Measurements from ENCODE around the gene KCTD6. TPM values are rescaled to one million over a fixed set of nuclear protein-coding genes. Genes with fewer than 3 reads are reported as not detected.

Gene KCTD6
- total RNA-seq, result 6.3 and 10.0 TPM in 2 replicates

DNA sequence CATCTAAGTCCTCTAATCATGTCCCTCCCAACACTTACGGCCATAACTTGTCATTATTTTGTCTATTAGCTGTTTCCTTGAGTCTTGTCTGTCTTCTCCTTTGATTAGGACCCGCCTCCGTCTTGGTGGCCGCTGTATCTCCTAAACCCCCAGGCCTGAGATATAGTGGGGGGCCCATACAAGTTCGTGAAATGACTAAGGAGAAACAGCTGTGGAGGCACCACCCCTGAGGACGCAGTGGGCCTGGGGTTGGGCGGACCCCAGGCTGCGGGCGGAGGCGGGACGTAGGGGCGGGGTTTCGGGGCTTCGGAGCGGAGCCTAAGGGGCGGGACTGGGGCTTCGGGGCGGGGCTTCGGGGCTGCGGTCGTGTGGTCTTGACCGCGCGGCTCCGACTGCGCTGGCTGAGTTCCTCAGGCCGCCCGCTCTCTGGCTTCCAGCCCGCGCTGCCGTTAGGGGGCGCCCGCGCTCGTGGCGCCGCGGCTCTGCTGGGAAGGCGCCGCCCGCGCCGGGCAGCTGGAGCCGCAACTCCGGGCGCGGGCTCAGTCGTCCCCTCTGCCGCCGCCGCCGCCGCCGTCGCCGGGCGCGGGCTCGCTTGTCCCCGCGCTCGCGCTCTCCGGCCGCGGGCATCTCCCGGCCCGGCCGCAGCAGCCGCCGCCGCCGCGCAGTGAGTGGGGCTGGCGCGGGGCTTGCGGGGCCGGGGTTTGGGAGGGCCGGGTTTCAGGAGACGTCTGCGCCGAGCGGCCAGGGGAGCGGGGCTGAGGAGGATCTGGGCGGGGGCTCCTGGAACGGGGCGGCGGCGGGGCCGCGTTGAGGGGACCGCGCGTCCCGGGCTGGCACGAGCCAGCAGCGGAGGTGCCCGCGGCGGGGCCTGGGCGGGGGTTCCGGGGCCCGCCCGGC is at the start of gene KCTD6:
Gene KCTD6, plus strand, starts transcription at position 591 of the 897 bp plus-strand sequence. CDS start 6,660 bp downstream, outside the sequence.

DNA sequence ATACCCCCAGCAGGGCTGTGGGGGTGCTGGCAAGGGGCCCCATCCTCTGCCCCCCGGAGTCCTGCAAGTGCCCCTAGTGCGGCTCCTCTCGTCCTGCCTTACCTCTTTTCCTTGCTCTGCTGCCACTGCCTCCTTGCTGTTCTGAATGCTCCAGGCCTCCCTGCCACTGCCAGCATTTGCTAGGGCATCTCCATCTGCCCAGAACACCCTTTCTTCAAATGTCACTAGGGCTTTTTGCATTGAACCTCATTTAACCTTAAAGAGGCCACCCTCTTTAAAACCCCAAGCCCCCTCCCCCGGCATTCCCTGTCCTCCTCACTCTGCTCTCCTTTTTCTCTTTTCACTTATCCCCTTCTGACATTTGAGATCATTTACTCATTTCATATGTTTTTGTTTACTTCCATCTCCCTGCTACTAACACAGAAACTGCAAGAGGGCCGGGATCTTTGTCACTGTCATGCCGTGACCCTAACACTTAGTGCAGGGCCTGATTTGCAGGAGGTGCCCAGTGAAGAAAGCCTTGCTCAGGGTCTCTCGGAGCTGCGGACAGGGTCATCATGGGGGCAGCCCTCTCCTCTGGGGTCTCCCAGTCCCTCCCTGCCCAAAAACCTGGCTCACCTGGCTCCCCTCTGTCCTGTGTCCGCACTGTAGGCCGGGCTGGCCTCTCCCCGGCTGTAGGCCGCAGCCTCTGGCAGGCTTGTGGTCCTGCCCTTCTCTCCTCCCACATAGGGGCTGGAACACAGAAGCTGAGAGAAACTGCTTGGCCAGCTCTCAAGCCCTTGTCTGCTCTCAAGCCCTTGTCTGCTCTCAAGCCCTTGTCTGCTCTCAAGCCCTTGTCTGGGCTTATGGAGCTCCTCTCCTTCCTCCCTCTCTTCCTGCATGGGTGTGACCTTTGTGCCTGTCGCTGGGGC is 44.9 kb downstream of the KCTD6 start, which contains the start of gene ACOX2:
Gene ACOX2, minus strand, starts transcription at position 690 of the 911 bp plus-strand sequence. CDS start 2,084 bp downstream, outside the sequence.

Other genes starting within 250 kb of the KCTD6 start
- 5.5 and 5.7 TPM in 2 replicates for gene RPP14, start 185.9 kb upstream of the KCTD6 start, total RNA-seq
- 5.9 and 6.9 TPM in 2 replicates for gene HTD2, start 185.6 kb upstream of the KCTD6 start, total RNA-seq
- gene PXK, start 159.2 kb upstream of the KCTD6 start, total RNA-seq, result 22.0 and 24.6 TPM in 2 replicates
- 52.9 and 84.5 TPM in 2 replicates for gene PDHB, start 58.3 kb upstream of the KCTD6 start, total RNA-seq
- 21.7 and 24.2 TPM in 2 replicates for gene ACOX2, start 45.1 kb downstream of the KCTD6 start, total RNA-seq
- gene FAM107A, start 85.3 kb downstream of the KCTD6 start, total RNA-seq, result 1.2 TPM in 2 replicates
- gene FAM3D, start 174.7 kb downstream of the KCTD6 start, total RNA-seq, result not detected in 2 replicates